Spleen (tissue), 7 donors: ENCODE measurements around the gene GNG13.

Source experiments
- POLR2A ChIP-seq, 3 donors: fragments of 450-650 bp; IDR thresholded peaks; one replicate each; pipeline ENCODE4 v1.5.1; 2017; ENCODE audit warnings: antibody characterized with exemption in 3 of 3, mild to moderate bottlenecking in 1 of 3
- POLR2AphosphoS5 ChIP-seq, 3 donors: sonication (generic); formaldehyde crosslinking; IDR thresholded peaks; one replicate each; pipeline ENCODE4 v1.5.1; 2017; ENCODE audit warnings: antibody characterized with exemption in 3 of 3
- TF ChIP-seq, protein P1 (sequence below), 11 experiments: fragments of 200-600 bp in 7 of 11; fragments of 450-650 bp in 4 of 11; sonication (generic) in 4 of 11; IDR thresholded peaks in 8 of 11; conservative IDR thresholded peaks in 3 of 11; 1 replicate in 7 of 11; 2 replicates in 4 of 11; pipeline versions ENCODE4 v1.4.0 to v1.8.0; 2016 to 2021; ENCODE audit warnings: antibody characterized with exemption in 11 of 11, inconsistent platforms in 4 of 11, mild to moderate bottlenecking in 1 of 11
- donor health status: DM: no; HTN: no; CAD: no; lungs with moderate emphysema.
- donor health status: DM: no; HTN: no; CAD: no.
- donor health status: DM: no; HTN: no; CAD: no.

DNA sequence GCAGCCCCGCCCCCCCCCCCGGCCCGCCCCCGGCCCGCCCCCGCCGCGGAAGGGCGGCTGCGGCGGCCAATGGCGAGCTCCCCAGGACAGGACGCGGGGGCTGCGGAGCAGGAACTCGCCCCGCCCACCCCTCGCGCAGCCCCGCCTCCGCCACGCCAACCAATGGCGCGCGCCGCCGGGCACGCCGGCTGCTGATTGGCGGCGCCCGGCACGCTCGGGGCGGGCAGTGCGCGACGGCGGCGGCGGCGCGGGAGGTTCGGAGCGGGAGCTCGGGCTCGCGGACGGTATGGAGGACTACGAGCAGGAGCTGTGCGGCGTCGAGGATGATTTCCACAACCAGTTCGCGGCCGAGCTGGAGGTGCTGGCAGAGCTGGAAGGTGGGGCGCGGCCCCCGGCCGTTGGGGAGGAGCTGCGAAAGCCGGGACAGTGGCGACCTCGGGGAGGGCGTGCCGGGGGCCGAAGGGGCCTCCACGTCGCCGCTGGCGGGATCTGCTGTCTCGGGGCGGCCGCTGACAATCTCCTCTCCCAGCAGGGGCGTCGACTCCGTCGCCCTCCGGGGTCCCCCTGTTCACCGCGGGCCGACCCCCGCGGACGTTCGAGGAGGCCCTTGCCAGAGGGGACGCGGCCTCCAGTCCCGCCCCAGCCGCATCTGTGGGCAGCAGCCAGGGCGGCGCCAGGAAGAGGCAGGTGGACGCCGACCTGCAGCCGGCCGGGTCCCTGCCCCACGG is 12.0 kb downstream of the GNG13 start, which contains the start of gene CHTF18:
- TF ChIP-seq, protein P1, sequence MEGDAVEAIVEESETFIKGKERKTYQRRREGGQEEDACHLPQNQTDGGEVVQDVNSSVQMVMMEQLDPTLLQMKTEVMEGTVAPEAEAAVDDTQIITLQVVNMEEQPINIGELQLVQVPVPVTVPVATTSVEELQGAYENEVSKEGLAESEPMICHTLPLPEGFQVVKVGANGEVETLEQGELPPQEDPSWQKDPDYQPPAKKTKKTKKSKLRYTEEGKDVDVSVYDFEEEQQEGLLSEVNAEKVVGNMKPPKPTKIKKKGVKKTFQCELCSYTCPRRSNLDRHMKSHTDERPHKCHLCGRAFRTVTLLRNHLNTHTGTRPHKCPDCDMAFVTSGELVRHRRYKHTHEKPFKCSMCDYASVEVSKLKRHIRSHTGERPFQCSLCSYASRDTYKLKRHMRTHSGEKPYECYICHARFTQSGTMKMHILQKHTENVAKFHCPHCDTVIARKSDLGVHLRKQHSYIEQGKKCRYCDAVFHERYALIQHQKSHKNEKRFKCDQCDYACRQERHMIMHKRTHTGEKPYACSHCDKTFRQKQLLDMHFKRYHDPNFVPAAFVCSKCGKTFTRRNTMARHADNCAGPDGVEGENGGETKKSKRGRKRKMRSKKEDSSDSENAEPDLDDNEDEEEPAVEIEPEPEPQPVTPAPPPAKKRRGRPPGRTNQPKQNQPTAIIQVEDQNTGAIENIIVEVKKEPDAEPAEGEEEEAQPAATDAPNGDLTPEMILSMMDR (IDR thresholded peaks at IDR 0.05 in 8 of 11, conservative IDR thresholded peaks at IDR 0.05 in 3 of 11), result no peak
- TF ChIP-seq POLR2AphosphoS5 (IDR thresholded peaks at IDR 0.05) (peak; percentile 10 to 68 (median 65)), POLR2A (IDR thresholded peaks at IDR 0.05) (no peak)
